IMR-90 (cell line): ENCODE data around the gene CRYBG3. TPM values are rescaled to one million over a fixed set of nuclear protein-coding genes. Genes with fewer than 3 reads are reported as not detected.
A peak's percentile ranks its signal among the peaks of the same experiment; 100 is the strongest.

Experiments used
- ATAC-seq: fragments of 200-7000 bp; cut with Tn5 transposase; 2 replicates; pipeline ENCODE4 v1.9.1; 2020; ENCODE audit warnings: low read depth, mild to moderate bottlenecking, moderate library complexity
- BruUV-seq: library from RNA; stranded (reverse); fragments of 400-500 nt; replicated peaks from 2 replicates; lab custom pipeline; 2021; lab: Mats Ljungman, UMichigan
- CTCF ChIA-PET: fragments of 300-600 bp; formaldehyde crosslinking; extraction: SDS; loops from one replicate; lab custom pipeline; 2021; ENCODE audit warnings: antibody characterized with exemption; lab: Yijun Ruan, JAX
- POLR2A ChIA-PET: fragments of 300-600 bp; sonication (Branson Sonifier 250); formaldehyde crosslinking; loops from one replicate; lab custom pipeline; 2022; ENCODE audit warnings: antibody characterized with exemption; ENCODE audit not compliant: unreplicated experiment; lab: Charles Lee
- DNase-seq: peaks from one replicate; pipeline ENCODE4 v3.0.0; 2013
- H2AFZ ChIP-seq: replicated peaks from 2 replicates; pipeline ENCODE3; 2013; ENCODE audit warnings: low read length, mild to moderate bottlenecking; ENCODE audit not compliant: poor library complexity
- H2AK5ac ChIP-seq: 2 replicates; pipeline ENCODE4 v1.6.1; 2013; ENCODE audit warnings: low read depth, low read length, inconsistent platforms
- H2AK9ac ChIP-seq: replicated peaks from 2 replicates; pipeline ENCODE3; 2013; ENCODE audit warnings: mild to moderate bottlenecking, low read depth, low read length, moderate library complexity; ENCODE audit not compliant: poor library complexity
- H2BK120ac ChIP-seq: 2 replicates; pipeline ENCODE4 v1.6.1; 2013; ENCODE audit warnings: low read depth, low read length, inconsistent platforms
- H2BK15ac ChIP-seq: 3 replicates; pipeline ENCODE4 v1.6.1; 2013; ENCODE audit warnings: low read depth, low read length, inconsistent platforms
- H2BK20ac ChIP-seq: 2 replicates; pipeline ENCODE4 v1.6.1; 2013; ENCODE audit warnings: low read depth, mild to moderate bottlenecking, inconsistent platforms, low read length, moderate library complexity
- H2BK5ac ChIP-seq: 2 replicates; pipeline ENCODE4 v1.6.1; 2013; ENCODE audit warnings: mild to moderate bottlenecking, low read depth, low read length, inconsistent platforms; ENCODE audit not compliant: poor library complexity, severe bottlenecking
- H3K14ac ChIP-seq: replicated peaks from 2 replicates; pipeline ENCODE4 v1.6.1; 2013; ENCODE audit warnings: low read depth, low read length, inconsistent platforms
- H3K18ac ChIP-seq: 2 replicates; pipeline ENCODE4 v1.6.1; 2013; ENCODE audit warnings: low read depth, low read length, control low read depth
- H3K23ac ChIP-seq: 2 replicates; pipeline ENCODE4 v1.6.1; 2013; ENCODE audit warnings: low read depth, low read length, inconsistent platforms
- H3K27ac ChIP-seq: 2 replicates; pipeline ENCODE4 v1.5.1; 2013; ENCODE audit warnings: mild to moderate bottlenecking, control low read depth, low read length; ENCODE audit not compliant: insufficient read depth
- H3K27me3 ChIP-seq: 2 replicates; pipeline ENCODE4 v1.6.1; 2013; ENCODE audit warnings: low read length; ENCODE audit not compliant: control insufficient read depth, insufficient read depth
- H3K36me3 ChIP-seq: 2 replicates; pipeline ENCODE4 v1.6.1; 2013; ENCODE audit warnings: low read length, mixed read lengths; ENCODE audit not compliant: control insufficient read depth, insufficient read depth
- H3K4ac ChIP-seq: 2 replicates; pipeline ENCODE4 v1.6.1; 2013; ENCODE audit warnings: low read depth, low read length, inconsistent platforms
- H3K4me1 ChIP-seq: 2 replicates; pipeline ENCODE4 v1.6.1; 2013; ENCODE audit warnings: low read length, mixed read lengths; ENCODE audit not compliant: control insufficient read depth, insufficient read depth
- H3K4me2 ChIP-seq: 2 replicates; pipeline ENCODE4 v1.6.1; 2013; ENCODE audit warnings: low read depth, mild to moderate bottlenecking, control low read depth, low read length, moderate library complexity
- H3K4me3 ChIP-seq: 2 replicates; pipeline ENCODE4 v1.5.1; 2013; ENCODE audit warnings: low read depth, mild to moderate bottlenecking, control low read depth, low read length, moderate library complexity; ENCODE audit not compliant: insufficient read depth
- H3K56ac ChIP-seq: 2 replicates; pipeline ENCODE4 v1.6.1; 2013; ENCODE audit warnings: low read length, inconsistent platforms; ENCODE audit not compliant: insufficient read depth; ENCODE audit errors: extremely low read depth
- H3K79me1 ChIP-seq, 2 experiments: 2 replicates each; pipeline ENCODE4 v1.6.1; 2013; ENCODE audit warnings: low read length in 2 of 2, inconsistent platforms in 1 of 2, low read depth in 1 of 2
- H3K9ac ChIP-seq: 2 replicates; pipeline ENCODE4 v1.6.1; 2013; ENCODE audit warnings: low read depth, low read length, control low read depth
- H3K9me1 ChIP-seq: 2 replicates; pipeline ENCODE4 v1.6.1; 2013; ENCODE audit warnings: low read length, inconsistent platforms; ENCODE audit not compliant: insufficient read depth
- H3K9me3 ChIP-seq: 2 replicates; pipeline ENCODE4 v1.6.1; 2013; ENCODE audit warnings: low read length; ENCODE audit not compliant: control insufficient read depth, insufficient read depth
- H4K20me1 ChIP-seq: 2 replicates; pipeline ENCODE4 v1.6.1; 2013; ENCODE audit warnings: low read length, inconsistent platforms; ENCODE audit not compliant: insufficient read depth
- H4K5ac ChIP-seq: 2 replicates; pipeline ENCODE4 v1.6.1; 2013; ENCODE audit warnings: mild to moderate bottlenecking, low read depth, low read length, control low read depth
- H4K8ac ChIP-seq, 2 experiments: 2 replicates each; pipeline ENCODE4 v1.6.1; 2013; ENCODE audit warnings: low read depth in 2 of 2, low read length in 2 of 2, control low read depth in 1 of 2, inconsistent platforms in 1 of 2
- H4K91ac ChIP-seq: 2 replicates; pipeline ENCODE4 v1.6.1; 2013; ENCODE audit warnings: low read depth, low read length, inconsistent platforms; ENCODE audit not compliant: insufficient read depth
- CEBPB ChIP-seq: IDR thresholded peaks from 2 replicates; pipeline ENCODE4 v1.6.1; 2012; ENCODE audit warnings: low read depth, low read length, improper control_type of control experiment
- CHD1 ChIP-seq: IDR thresholded peaks from 2 replicates; pipeline ENCODE4 v1.6.1; 2012; ENCODE audit warnings: low read depth, low read length, improper control_type of control experiment
- CTCF ChIP-seq: conservative IDR thresholded peaks from 2 replicates; pipeline ENCODE4 v1.5.1; 2012; ENCODE audit warnings: mild to moderate bottlenecking, low read depth, low read length, improper control_type of control experiment
- FOS ChIP-seq: fragments of 150-350 bp; IDR thresholded peaks from 2 replicates; pipeline ENCODE4 v1.6.1; 2016; ENCODE audit warnings: low read depth, low read length
- MXI1 ChIP-seq: IDR thresholded peaks from 2 replicates; pipeline ENCODE4 v1.6.1; 2012; ENCODE audit warnings: low read depth, mild to moderate bottlenecking, low read length, moderate library complexity, borderline replicate concordance
- NFE2L2 ChIP-seq: fragments of 150-350 bp; IDR thresholded peaks from 2 replicates; pipeline ENCODE4 v1.6.1; 2016; ENCODE audit warnings: low read depth, mild to moderate bottlenecking, low read length
- POLR2A ChIP-seq: IDR thresholded peaks from 2 replicates; pipeline ENCODE4 v1.6.1; 2012; ENCODE audit warnings: mild to moderate bottlenecking, low read depth, low read length
- RAD21 ChIP-seq: IDR thresholded peaks from 2 replicates; pipeline ENCODE4 v1.6.1; 2012; ENCODE audit warnings: low read length, improper control_type of control experiment
- RFX5 ChIP-seq: IDR thresholded peaks from 2 replicates; pipeline ENCODE4 v1.8.0; 2012; ENCODE audit warnings: low read depth, mild to moderate bottlenecking, low read length, moderate library complexity
- SMC3 ChIP-seq: fragments of 150-350 bp; IDR thresholded peaks from 2 replicates; pipeline ENCODE4 v1.6.1; 2016; ENCODE audit warnings: low read depth, mild to moderate bottlenecking, antibody characterized with exemption, low read length, moderate library complexity
- WGBS, 2 experiments: methylation state at CpG; one replicate each; pipeline versions ENCODE4 v1.1.5 to v1.1.7; 2013; ENCODE audit warnings: missing lambda C conversion rate in 2 of 2; ENCODE audit not compliant: insufficient read length in 1 of 2; ENCODE audit errors: extremely low coverage in 2 of 2; 5-methylcytosine and 5-hydroxymethylcytosine counted together
- dilution Hi-C: fragments of 300-500 bp; cut with HindIII; formaldehyde crosslinking; loops from one replicate; pipeline ENCODE4 v1.14.3; 2018; ENCODE audit warnings: low sequenced_read_pairs; ENCODE audit not compliant: unreplicated experiment
- in situ Hi-C: fragments of 300-500 bp; cut with MboI; formaldehyde crosslinking; loops from 3 replicates; pipeline ENCODE4 v1.14.3; 2019; ENCODE audit warnings: low sequenced_read_pairs, inconsistent platforms, mixed read lengths
- intact Hi-C: fragments of 100-400 bp; cut with micrococcal nuclease; formaldehyde crosslinking; loops from 2 replicates; pipeline ENCODE4 v1.10.0; 2022
- polyA plus RNA-seq, 3 experiments: library from polyadenylated mRNA; depleted of rRNA; stranded (reverse); fragments of >200 nt; gene quantifications; 2 replicates each; pipeline ENCODE4 v1.2.3, GENCODE V29; 2012; ENCODE audit warnings: low replicate concordance in 1 of 3
- total RNA-seq: library from RNA; depleted of rRNA; stranded (reverse); fragments of >200 nt; gene quantifications from 2 replicates; pipeline ENCODE4 v1.2.3, GENCODE V29; 2012
- TF ChIP-seq, protein P1 (sequence below): fragments of 150-350 bp; IDR thresholded peaks from 2 replicates; pipeline ENCODE4 v1.6.1; 2017; ENCODE audit warnings: mild to moderate bottlenecking, antibody characterized with exemption, low read length, low read depth

Gene CRYBG3
- total and polyA plus RNA-seq, 2 of the 4 experiments (the other 2 are of a cell fraction), result 4.9 to 26.2 TPM

DNA sequence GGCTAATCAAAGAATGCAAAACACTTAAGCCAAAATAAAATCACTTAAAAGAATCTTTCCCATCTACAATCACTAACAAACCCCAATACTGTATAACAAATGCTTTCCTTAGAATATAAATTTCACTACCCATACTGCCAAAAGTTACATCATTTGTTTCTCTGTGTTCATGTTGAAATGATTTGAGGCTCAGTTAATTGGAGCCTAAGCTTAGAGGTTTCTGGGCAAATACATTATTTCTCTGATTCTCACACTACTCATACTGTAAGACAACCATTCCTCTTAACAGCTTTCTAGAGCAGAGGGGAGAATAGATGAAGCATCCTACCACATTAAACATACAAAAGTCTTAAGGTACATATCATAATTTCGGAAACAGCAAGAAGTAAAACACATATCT is 148.3 kb downstream of the CRYBG3 start:
- H3K27me3 ChIP-seq, result no peaks in the 10 kb centered on the region
- no peak overlapping the region for H2BK120ac ChIP-seq
- no peak overlapping the region for H2AK9ac ChIP-seq
- dilution Hi-C loops (no loop called here), intact Hi-C loops (loop anchor here (2.0 to 5.0 kb wide), 2 partner anchors 42 to 147 kb away; partner anchors contain the start of gene CRYBG3), in situ Hi-C loops (no loop called here)
- ChIA-PET POLR2A (no interaction called here), CTCF (no interaction called here)
- no CpG with 5 or more reads among the region's 1 CpG for WGBS, 2 experiments
- H3K4ac ChIP-seq, result no peak overlapping the region
- H2BK20ac ChIP-seq, result no peak overlapping the region
- H3K36me3 ChIP-seq, result peaks cover 3% of the 10 kb centered on the region
- DNase-seq, result no peak
- H2BK5ac ChIP-seq, result no peak overlapping the region
- H2AK5ac ChIP-seq, result no peak overlapping the region
- H4K5ac ChIP-seq, result no peak overlapping the region
- H3K9me3 ChIP-seq, result no peaks in the 10 kb centered on the region
- no peaks in the 10 kb centered on the region for H4K20me1 ChIP-seq
- no peak overlapping the region for H3K4me3 ChIP-seq
- H3K9ac ChIP-seq, result no peak overlapping the region
- H4K91ac ChIP-seq, result no peak overlapping the region
- no peak for ATAC-seq
- H2AFZ ChIP-seq, result no peak overlapping the region
- no peak overlapping the region for H3K14ac ChIP-seq
- no peak overlapping the region for H3K27ac ChIP-seq
- BruUV-seq, result no TSS peak
- H3K18ac ChIP-seq, result no peak overlapping the region
- no peak for TF ChIP-seq CEBPB
- no peak for TF ChIP-seq POLR2A
- no peak for TF ChIP-seq NFE2L2
- no peak for TF ChIP-seq RAD21
- TF ChIP-seq CTCF, result no peak
- TF ChIP-seq, protein P1, sequence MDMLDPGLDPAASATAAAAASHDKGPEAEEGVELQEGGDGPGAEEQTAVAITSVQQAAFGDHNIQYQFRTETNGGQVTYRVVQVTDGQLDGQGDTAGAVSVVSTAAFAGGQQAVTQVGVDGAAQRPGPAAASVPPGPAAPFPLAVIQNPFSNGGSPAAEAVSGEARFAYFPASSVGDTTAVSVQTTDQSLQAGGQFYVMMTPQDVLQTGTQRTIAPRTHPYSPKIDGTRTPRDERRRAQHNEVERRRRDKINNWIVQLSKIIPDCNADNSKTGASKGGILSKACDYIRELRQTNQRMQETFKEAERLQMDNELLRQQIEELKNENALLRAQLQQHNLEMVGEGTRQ, result no peak
- TF ChIP-seq CHD1, result no peak
- TF ChIP-seq MXI1, result no peak
- TF ChIP-seq SMC3, result no peak
- no peak for TF ChIP-seq FOS
- no peak for TF ChIP-seq RFX5
- peaks cover 9% of the 10 kb centered on the region for H3K4me1 ChIP-seq
- peak overlapping the region; percentile 37; the same call in 1 of the 2 replicates for H3K4me2 ChIP-seq
- H3K9me1 ChIP-seq, result no peaks in the 10 kb centered on the region; the same call in 1 of the 2 replicates
- no peak overlapping the region for H4K8ac ChIP-seq
- H3K56ac ChIP-seq, result no peak overlapping the region
- H3K23ac ChIP-seq, result no peak overlapping the region
- H2BK15ac ChIP-seq, result no peak overlapping the region
- H3K79me1 ChIP-seq, result peaks cover 15 to 28% of the 10 kb centered on the region in 2 experiments
